H9 (cell line): ENCODE results near the gene TCF7L1. TPM values are rescaled to one million over a fixed set of nuclear protein-coding genes. Genes with fewer than 3 reads are reported as not detected.
A peak's percentile ranks its signal among the peaks of the same experiment; 100 is the strongest.

ENCODE experiments used
- DNase-seq: peaks from one replicate; pipeline ENCODE4 v3.0.0-alpha.2; 2017
- H2AFZ ChIP-seq: one replicate; pipeline ENCODE4 v1.6.1; 2013; ENCODE audit warnings: mild to moderate bottlenecking, low read length, control low read depth, moderate library complexity
- H2AK5ac ChIP-seq: 2 replicates; pipeline ENCODE4 v1.6.1; 2013; ENCODE audit warnings: low read length, control low read depth, mixed read lengths; ENCODE audit not compliant: insufficient read length
- H2BK120ac ChIP-seq: one replicate; pipeline ENCODE4 v1.6.1; 2013; ENCODE audit warnings: low read depth, mild to moderate bottlenecking, low read length, control low read depth, inconsistent platforms; ENCODE audit not compliant: poor library complexity, severe bottlenecking
- H2BK12ac ChIP-seq: 2 replicates; pipeline ENCODE4 v1.6.1; 2013; ENCODE audit warnings: low read length, control low read depth, mixed read lengths, low read depth; ENCODE audit not compliant: insufficient read length
- H2BK15ac ChIP-seq: 2 replicates; pipeline ENCODE4 v1.6.1; 2013; ENCODE audit warnings: low read depth, low read length, control low read depth
- H2BK20ac ChIP-seq: one replicate; pipeline ENCODE4 v1.6.1; 2013; ENCODE audit warnings: low read depth, mild to moderate bottlenecking, low read length, control low read depth, inconsistent platforms; ENCODE audit not compliant: poor library complexity, severe bottlenecking
- H2BK5ac ChIP-seq: 2 replicates; pipeline ENCODE4 v1.6.1; 2013; ENCODE audit warnings: low read length, control low read depth, mixed read lengths; ENCODE audit not compliant: insufficient read length
- H3K14ac ChIP-seq: 2 replicates; pipeline ENCODE4 v1.6.1; 2013; ENCODE audit warnings: low read length, control low read depth; ENCODE audit not compliant: insufficient read depth
- H3K18ac ChIP-seq: 2 replicates; pipeline ENCODE4 v1.6.1; 2013; ENCODE audit warnings: low read depth, mild to moderate bottlenecking, mixed read lengths, low read length, control low read depth; ENCODE audit not compliant: insufficient read length
- H3K23ac ChIP-seq: 2 replicates; pipeline ENCODE4 v1.6.1; 2013; ENCODE audit warnings: low read length, control low read depth, mixed read lengths, low read depth; ENCODE audit not compliant: insufficient read length
- H3K23me2 ChIP-seq: 2 replicates; pipeline ENCODE4 v1.6.1; 2013; ENCODE audit warnings: low read depth, mild to moderate bottlenecking, mixed read lengths, low read length, control low read depth; ENCODE audit not compliant: insufficient read length, poor library complexity, severe bottlenecking
- H3K27ac ChIP-seq: 2 replicates; pipeline ENCODE4 v1.5.1; 2013; ENCODE audit warnings: low read length, control low read depth, mixed read lengths, low read depth; ENCODE audit not compliant: insufficient read length
- H3K27me3 ChIP-seq: 2 replicates; pipeline ENCODE4 v1.6.1; 2013; ENCODE audit warnings: low read length, control low read depth, inconsistent platforms; ENCODE audit not compliant: insufficient read depth
- H3K4ac ChIP-seq: 2 replicates; pipeline ENCODE4 v1.6.1; 2013; ENCODE audit warnings: low read depth, mild to moderate bottlenecking, control low read depth, inconsistent platforms, low read length, moderate library complexity
- H3K4me1 ChIP-seq: 2 replicates; pipeline ENCODE4 v1.6.1; 2013; ENCODE audit warnings: low read length, control low read depth, inconsistent platforms; ENCODE audit not compliant: insufficient read depth
- H3K4me2 ChIP-seq: 2 replicates; pipeline ENCODE4 v1.6.1; 2013; ENCODE audit warnings: low read length, control low read depth, mixed read lengths; ENCODE audit not compliant: insufficient read length, insufficient read depth
- H3K56ac ChIP-seq: 2 replicates; pipeline ENCODE4 v1.6.1; 2013; ENCODE audit warnings: low read depth, mild to moderate bottlenecking, mixed read lengths, low read length, control low read depth; ENCODE audit not compliant: insufficient read length
- H3K79me1 ChIP-seq: 2 replicates; pipeline ENCODE4 v1.6.1; 2013; ENCODE audit warnings: low read depth, mild to moderate bottlenecking, moderate library complexity, low read length, control low read depth, inconsistent platforms; ENCODE audit not compliant: insufficient read depth, poor library complexity, severe bottlenecking
- H3K79me2 ChIP-seq: 2 replicates; pipeline ENCODE4 v1.6.1; 2013; ENCODE audit warnings: low read length, control low read depth, inconsistent platforms; ENCODE audit not compliant: insufficient read depth
- H3K9ac ChIP-seq: 2 replicates; pipeline ENCODE4 v1.6.1; 2013; ENCODE audit warnings: low read length, control low read depth, mixed read lengths; ENCODE audit not compliant: insufficient read length; ENCODE audit errors: extremely low read depth
- H3K9me3 ChIP-seq: one replicate; pipeline ENCODE4 v1.6.1; 2013; ENCODE audit warnings: low read depth, low read length, inconsistent platforms; ENCODE audit not compliant: control insufficient read depth
- H3T11ph ChIP-seq: one replicate; pipeline ENCODE4 v1.6.1; 2013; ENCODE audit warnings: mild to moderate bottlenecking, low read length, control low read depth, inconsistent platforms
- H4K20me1 ChIP-seq: one replicate; pipeline ENCODE4 v1.6.1; 2013; ENCODE audit not compliant: control insufficient read depth, insufficient read length, insufficient read depth
- H4K5ac ChIP-seq: 2 replicates; pipeline ENCODE4 v1.6.1; 2013; ENCODE audit warnings: low read depth, mild to moderate bottlenecking, mixed read lengths, low read length, control low read depth; ENCODE audit not compliant: insufficient read length
- H4K8ac ChIP-seq: replicated peaks from 2 replicates; pipeline ENCODE4 v1.6.1; 2013; ENCODE audit warnings: low read length, control low read depth, mixed read lengths, low read depth; ENCODE audit not compliant: insufficient read length
- H4K91ac ChIP-seq: 2 replicates; pipeline ENCODE4 v1.6.1; 2013; ENCODE audit warnings: low read depth, mild to moderate bottlenecking, moderate library complexity, mixed read lengths, low read length, control low read depth; ENCODE audit not compliant: insufficient read length
- H3K27ac Mint-ChIP-seq, 3 experiments: 2 replicates in 2 of 3; 3 replicates in 1 of 3; pipeline ENCODE4 v1.8.0; 2020 to 2021; ENCODE audit warnings: mixed read lengths in 3 of 3, mild to moderate bottlenecking in 1 of 3, moderate library complexity in 1 of 3
- H3K27me3 Mint-ChIP-seq: 2 replicates; pipeline ENCODE4 v1.8.0; 2021; ENCODE audit warnings: low read depth, mild to moderate bottlenecking, moderate library complexity, mixed read lengths
- H3K36me3 Mint-ChIP-seq, 3 experiments: 2 replicates in 2 of 3; 3 replicates in 1 of 3; pipeline ENCODE4 v1.8.0; 2020 to 2021; ENCODE audit warnings: low read depth in 3 of 3, mixed read lengths in 3 of 3; ENCODE audit not compliant: insufficient read depth in 1 of 3
- H3K4me1 Mint-ChIP-seq, 2 experiments: 2 replicates each; pipeline ENCODE4 v1.8.0; 2020; ENCODE audit warnings: mixed read lengths in 2 of 2
- H3K4me3 Mint-ChIP-seq, 2 experiments: 2 replicates in 1 of 2; 3 replicates in 1 of 2; pipeline ENCODE4 v1.8.0; 2020 to 2021; ENCODE audit warnings: mild to moderate bottlenecking in 2 of 2, mixed read lengths in 2 of 2, moderate library complexity in 1 of 2
- H3K9me3 Mint-ChIP-seq, 2 experiments: 2 replicates in 1 of 2; 3 replicates in 1 of 2; pipeline ENCODE4 v1.8.0; 2020; ENCODE audit warnings: mild to moderate bottlenecking in 2 of 2, mixed read lengths in 2 of 2, moderate library complexity in 1 of 2
- CTCF ChIP-seq: fragments of 200-600 bp; sonication (generic); conservative IDR thresholded peaks from 3 replicates; pipeline ENCODE4 v1.8.0; 2021; ENCODE audit warnings: antibody characterized with exemption, mild to moderate bottlenecking
- WGBS: extraction: QIAGEN DNeasy Blood & Tissue Kit; methylation state at CpG from one replicate; pipeline ENCODE4 v1.1.7; 2013; ENCODE audit warnings: missing lambda C conversion rate, low lambda C conversion rate, mixed read lengths; ENCODE audit not compliant: insufficient read length; ENCODE audit errors: extremely low coverage; 5-methylcytosine and 5-hydroxymethylcytosine counted together
- total RNA-seq: library from RNA; stranded (reverse); gene quantifications from 2 replicates; pipeline ENCODE4 v1.2.1, GENCODE V29; 2021

Gene TCF7L1
- total RNA-seq, 1 experiment from 2014 or later, result 112 TPM

GRCh38 chr2:85145116-85145820, 12.1 kb downstream of the TCF7L1 start:
- no peak overlapping the region for H2BK12ac ChIP-seq
- H3K27me3 ChIP-seq, result no peaks in the 10 kb centered on the region
- H4K20me1 ChIP-seq, result no peaks in the 10 kb centered on the region
- Mint-ChIP-seq H3K27me3 (no peaks in the 10 kb centered on the region), H3K4me3 (no peak overlapping the region), H3K27ac (peak overlapping the region in 2 of 3 experiments; percentile 3 to 87; a peak in 3 of 7 replicates), H3K36me3 (peaks cover 22 to 58% (median 58%) of the 10 kb centered on the region in 3 experiments), H3K9me3 (no peaks in the 10 kb centered on the region), H3K4me1 (peaks cover 50 to 60% of the 10 kb centered on the region in 2 experiments)
- no peak overlapping the region for H3K4ac ChIP-seq
- H3K9me3 ChIP-seq, result no peaks in the 10 kb centered on the region
- no peak overlapping the region for H2BK15ac ChIP-seq
- H3T11ph ChIP-seq, result no peak overlapping the region
- H3K79me1 ChIP-seq, result peaks cover 15% of the 10 kb centered on the region
- no peaks in the 10 kb centered on the region for H3K23me2 ChIP-seq
- no peak overlapping the region for H3K9ac ChIP-seq
- H3K18ac ChIP-seq, result no peak overlapping the region
- H2BK20ac ChIP-seq, result no peak overlapping the region
- no peak overlapping the region for H3K14ac ChIP-seq
- H3K4me2 ChIP-seq, result no peak overlapping the region
- H4K8ac ChIP-seq, result no peak overlapping the region
- no peak overlapping the region for H4K5ac ChIP-seq
- H2BK120ac ChIP-seq, result no peak overlapping the region
- no peak overlapping the region for H3K56ac ChIP-seq
- no peak overlapping the region for H3K23ac ChIP-seq
- peaks cover 8% of the 10 kb centered on the region for H3K4me1 ChIP-seq
- no peak overlapping the region for H3K27ac ChIP-seq
- DNase-seq, result no peak
- no peak overlapping the region for H4K91ac ChIP-seq
- no CpG with 5 or more reads among the region's 4 CpGs for WGBS
- no peak overlapping the region for H2AK5ac ChIP-seq
- no peak overlapping the region for H2BK5ac ChIP-seq
- no peak for TF ChIP-seq CTCF
- peaks cover 44% of the 10 kb centered on the region; the same call in 1 of the 2 replicates for H3K79me2 ChIP-seq
- H2AFZ ChIP-seq, result no peak overlapping the region
